Thymus (tissue), 11 donors: ENCODE measurements around the gene NGFR. TPM values are rescaled to one million over a fixed set of nuclear protein-coding genes. Genes with fewer than 3 reads are reported as not detected.
"Not testable (repeated sequence)": the region's sequence is repeated elsewhere in the genome, so short reads cannot be mapped to it uniquely, and the experiment has no call there.

Source experiments
- DNase-seq, 9 donors: peaks; one replicate each; pipeline ENCODE4 v3.0.0-alpha.2; 2013; ENCODE audit warnings: low spot score in 9 of 9, low read depth in 6 of 9, missing footprints in 1 of 9
- H3K27ac ChIP-seq, 2 donors: one replicate each; pipeline ENCODE4 v1.5.1; 2013; ENCODE audit warnings: control low read depth in 1 of 2, low read depth in 1 of 2, low read length in 1 of 2, mild to moderate bottlenecking in 1 of 2, moderate library complexity in 1 of 2
- H3K27me3 ChIP-seq, 2 donors: one replicate each; pipeline ENCODE4 v1.5.1; 2013; ENCODE audit warnings: low read length in 1 of 2; ENCODE audit not compliant: control insufficient read depth in 2 of 2, insufficient read depth in 1 of 2
- H3K36me3 ChIP-seq, 2 donors: one replicate each; pipeline ENCODE4 v1.5.1; 2013; ENCODE audit warnings: low read length in 1 of 2, mild to moderate bottlenecking in 1 of 2, moderate library complexity in 1 of 2; ENCODE audit not compliant: control insufficient read depth in 2 of 2, insufficient read depth in 2 of 2
- H3K4me1 ChIP-seq, 2 donors: one replicate each; pipeline ENCODE4 v1.5.1; 2013; ENCODE audit warnings: low read length in 2 of 2; ENCODE audit not compliant: control insufficient read depth in 2 of 2, insufficient read depth in 2 of 2
- H3K4me3 ChIP-seq, 2 donors: one replicate each; pipeline ENCODE4 v1.5.1; 2013; ENCODE audit warnings: low read length in 2 of 2, control low read depth in 1 of 2, mild to moderate bottlenecking in 1 of 2
- H3K9me3 ChIP-seq, 2 donors: one replicate each; pipeline ENCODE4 v1.5.1; 2013; ENCODE audit warnings: low read length in 1 of 2, mild to moderate bottlenecking in 1 of 2; ENCODE audit not compliant: control insufficient read depth in 2 of 2, insufficient read depth in 1 of 2
- WGBS: extraction: QIAGEN DNeasy Blood & Tissue Kit; methylation state at CpG from one replicate; pipeline ENCODE4 v1.1.7; 2013; 5-methylcytosine and 5-hydroxymethylcytosine counted together
- polyA plus RNA-seq: library from polyadenylated mRNA; stranded (reverse); fragments of 200-250 nt; gene quantifications from one replicate; pipeline ENCODE4 v1.2.3, GENCODE V29; 2013
- total RNA-seq: library from RNA; stranded (reverse); fragments of 120-200 nt; gene quantifications from one replicate; pipeline ENCODE4 v1.2.4, GENCODE V29; 2013
- donor health status: healthy.

The NGFR gene
- total and polyA plus RNA-seq, 2 donors, result 1.9 to 5.0 TPM

GRCh38 chr17:49545806-49546545 is 50.9 kb downstream of the NGFR start:
- peaks cover 0 to 13% of the 10 kb centered on the region in 2 donors for H3K9me3 ChIP-seq
- no peak for DNase-seq
- 96% methylated on average over 15 of the region's 15 CpGs for WGBS

DNA sequence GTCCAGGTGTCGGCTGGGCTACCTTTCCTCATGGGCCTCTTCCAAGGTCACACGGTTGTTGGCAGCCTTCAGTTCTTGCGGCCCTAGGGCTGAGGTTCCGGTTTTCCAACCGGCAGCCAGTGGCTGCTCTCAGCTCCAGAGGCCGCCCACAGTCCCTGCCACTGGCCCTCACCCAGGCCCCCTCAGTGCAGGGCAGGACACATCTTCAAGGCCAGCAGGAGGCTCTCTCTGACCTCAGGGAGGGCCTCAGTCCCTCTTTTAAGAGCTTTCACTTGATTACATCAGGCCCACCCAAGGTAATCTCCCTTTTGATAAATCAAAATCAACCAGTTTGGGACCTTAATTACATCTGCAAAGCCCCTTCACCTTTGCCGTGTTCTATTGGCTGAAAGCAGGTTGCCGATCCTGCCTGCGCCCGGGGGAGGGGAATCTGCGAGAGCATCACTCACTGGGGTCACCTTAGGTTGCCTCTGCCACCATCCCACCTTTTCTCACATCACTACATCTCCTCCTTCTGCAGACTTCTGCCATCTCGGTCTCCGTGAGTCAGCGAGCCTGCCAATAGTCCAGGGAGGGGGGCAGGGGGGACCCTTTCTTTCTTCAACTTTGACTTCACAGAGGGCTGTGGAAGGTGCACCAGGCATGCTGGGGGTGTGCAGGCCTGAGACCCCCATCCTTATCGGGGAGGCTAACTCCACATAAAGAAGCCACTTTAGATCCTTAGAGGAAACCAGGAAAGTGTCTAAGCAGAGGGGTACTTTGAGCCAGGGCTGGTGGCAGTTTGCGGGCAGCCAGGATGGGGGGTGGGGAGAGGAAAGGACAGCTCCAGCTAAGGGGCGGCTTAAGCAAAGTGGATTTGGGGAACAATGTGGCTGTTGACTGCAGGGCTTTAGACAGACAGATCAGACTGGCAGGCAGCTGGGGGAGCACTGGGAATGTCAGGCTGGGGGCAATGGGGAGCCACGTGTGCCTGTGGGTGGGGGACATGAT is 51.7 kb downstream of the NGFR start:
- Histone ChIP-seq H3K9me3 (peaks cover 0 to 13% of the 10 kb centered on the region in 2 donors), H3K27ac (no peak overlapping the region), H3K36me3 (no peaks in the 10 kb centered on the region), H3K4me1 (peaks cover 0 to 3% of the 10 kb centered on the region in 2 donors), H3K27me3 (peaks cover 0 to 14% of the 10 kb centered on the region in 2 donors), H3K4me3 (no peak overlapping the region)
- DNase-seq, result no peak
- 95% methylated on average over 18 of the region's 18 CpGs for WGBS

More at GRCh38 chr17:49545806-49546545, 50.9 kb downstream of the NGFR start:
- Histone ChIP-seq H3K4me1 (peaks cover 0 to 3% of the 10 kb centered on the region in 2 donors), H3K27ac (no peak overlapping the region), H3K27me3 (peaks cover 0 to 14% of the 10 kb centered on the region in 2 donors), H3K4me3 (no peak overlapping the region), H3K36me3 (no peaks in the 10 kb centered on the region)

GRCh38 chr17:49547566-49547965 is 52.5 kb downstream of the NGFR start:
- DNase-seq, result no peak
- H3K36me3 ChIP-seq, result no peaks in the 10 kb centered on the region
- WGBS, result 92% methylated on average over 9 of the region's 9 CpGs
- peaks cover 0 to 3% of the 10 kb centered on the region in 2 donors for H3K4me1 ChIP-seq
- H3K27me3 ChIP-seq, result peaks cover 0 to 14% of the 10 kb centered on the region in 2 donors
- H3K4me3 ChIP-seq, result no peak overlapping the region
- H3K9me3 ChIP-seq, result peaks cover 0 to 13% of the 10 kb centered on the region in 2 donors
- H3K27ac ChIP-seq, result no peak overlapping the region

DNA sequence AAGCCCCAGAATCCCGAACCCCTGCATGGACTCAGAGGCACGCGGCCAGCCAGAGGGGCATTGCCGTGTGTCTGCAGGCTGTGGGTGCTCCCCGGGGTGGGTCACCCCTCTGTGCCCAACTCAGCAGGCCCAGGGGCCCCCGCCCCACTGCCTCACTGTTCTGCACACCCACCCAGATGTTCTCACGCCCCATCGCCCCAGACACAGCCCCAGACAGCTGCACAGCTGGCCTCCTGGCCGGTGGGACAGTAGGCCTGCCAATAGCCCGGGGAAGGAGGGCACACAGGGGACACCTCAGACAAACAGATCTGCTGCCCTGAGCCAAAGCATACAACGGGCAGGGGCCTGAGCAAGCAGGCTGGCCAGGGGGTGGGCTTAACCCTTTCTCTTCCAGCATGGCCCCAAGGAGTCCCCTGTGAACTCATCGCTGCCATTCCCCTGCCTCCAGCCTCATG is 53.0 kb downstream of the NGFR start:
- WGBS, result 92% methylated on average over 12 of the region's 12 CpGs
- Histone ChIP-seq H3K4me1 (peaks cover 0 to 3% of the 10 kb centered on the region in 2 donors), H3K27me3 (peaks cover 0 to 14% of the 10 kb centered on the region in 2 donors), H3K4me3 (no peak overlapping the region), H3K27ac (no peak overlapping the region), H3K9me3 (peaks cover 0 to 13% of the 10 kb centered on the region in 2 donors), H3K36me3 (no peaks in the 10 kb centered on the region)
- no peak for DNase-seq

DNA sequence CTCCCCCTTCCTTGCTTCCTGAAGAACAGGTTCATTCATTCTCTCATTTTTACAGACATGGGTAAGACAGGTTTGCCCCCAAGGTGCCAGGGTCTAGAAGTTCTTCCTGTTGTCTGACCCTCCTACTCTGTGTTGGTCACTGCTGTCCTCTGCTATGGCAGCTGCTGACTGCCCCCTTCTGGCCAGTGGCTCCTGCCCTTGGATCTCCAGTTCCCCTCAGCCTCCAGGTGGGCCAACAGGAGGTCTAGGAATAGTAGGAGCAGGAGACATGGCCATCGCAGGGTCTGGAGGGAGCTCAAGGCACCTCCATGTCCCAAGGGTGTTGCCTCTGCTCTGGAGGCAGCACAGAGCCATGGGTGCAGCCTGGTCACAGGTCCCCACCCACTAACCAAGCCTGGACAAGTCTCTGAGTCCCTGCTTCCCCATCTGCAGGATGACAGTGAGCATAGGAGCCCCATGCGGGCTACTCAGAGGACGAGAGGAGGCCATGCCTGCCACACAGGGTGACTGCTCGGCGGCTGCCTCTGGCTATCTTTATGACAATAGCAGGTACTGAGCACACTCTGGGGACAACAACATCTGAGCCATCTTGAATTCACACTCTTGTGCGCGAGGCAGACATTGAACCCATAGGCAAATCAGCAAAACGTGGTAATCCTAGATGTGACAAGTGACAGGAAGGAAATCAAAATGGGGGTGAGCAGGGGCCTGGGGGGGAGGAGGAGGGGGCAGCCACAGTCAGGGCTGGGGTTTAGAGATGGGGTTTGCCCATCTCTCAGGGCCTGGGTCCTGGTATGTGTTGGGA is 53.6 kb downstream of the NGFR start:
- Histone ChIP-seq H3K27me3 (peaks cover 0 to 14% of the 10 kb centered on the region in 2 donors), H3K36me3 (no peaks in the 10 kb centered on the region), H3K9me3 (peaks cover 0 to 15% of the 10 kb centered on the region in 2 donors), H3K4me3 (no peak overlapping the region), H3K27ac (no peak overlapping the region), H3K4me1 (peaks cover 0 to 3% of the 10 kb centered on the region in 2 donors)
- 84% methylated on average over 8 of the region's 8 CpGs for WGBS
- DNase-seq, result no peak

- H3K9me3 ChIP-seq, result peaks cover 0 to 11% of the 10 kb centered on the region in 2 donors
- WGBS, result 97% methylated on average over 6 of the region's 6 CpGs
- no peak overlapping the region for H3K27ac ChIP-seq
- peaks cover 0 to 13% of the 10 kb centered on the region in 2 donors for H3K27me3 ChIP-seq
- no peak for DNase-seq
- H3K4me1 ChIP-seq, result peaks cover 0 to 3% of the 10 kb centered on the region in 2 donors
- H3K4me3 ChIP-seq, result no peak overlapping the region
- H3K36me3 ChIP-seq, result no peaks in the 10 kb centered on the region
Observed at GRCh38 chr17:49549311-49549605, 54.2 kb downstream of the NGFR start.

DNA sequence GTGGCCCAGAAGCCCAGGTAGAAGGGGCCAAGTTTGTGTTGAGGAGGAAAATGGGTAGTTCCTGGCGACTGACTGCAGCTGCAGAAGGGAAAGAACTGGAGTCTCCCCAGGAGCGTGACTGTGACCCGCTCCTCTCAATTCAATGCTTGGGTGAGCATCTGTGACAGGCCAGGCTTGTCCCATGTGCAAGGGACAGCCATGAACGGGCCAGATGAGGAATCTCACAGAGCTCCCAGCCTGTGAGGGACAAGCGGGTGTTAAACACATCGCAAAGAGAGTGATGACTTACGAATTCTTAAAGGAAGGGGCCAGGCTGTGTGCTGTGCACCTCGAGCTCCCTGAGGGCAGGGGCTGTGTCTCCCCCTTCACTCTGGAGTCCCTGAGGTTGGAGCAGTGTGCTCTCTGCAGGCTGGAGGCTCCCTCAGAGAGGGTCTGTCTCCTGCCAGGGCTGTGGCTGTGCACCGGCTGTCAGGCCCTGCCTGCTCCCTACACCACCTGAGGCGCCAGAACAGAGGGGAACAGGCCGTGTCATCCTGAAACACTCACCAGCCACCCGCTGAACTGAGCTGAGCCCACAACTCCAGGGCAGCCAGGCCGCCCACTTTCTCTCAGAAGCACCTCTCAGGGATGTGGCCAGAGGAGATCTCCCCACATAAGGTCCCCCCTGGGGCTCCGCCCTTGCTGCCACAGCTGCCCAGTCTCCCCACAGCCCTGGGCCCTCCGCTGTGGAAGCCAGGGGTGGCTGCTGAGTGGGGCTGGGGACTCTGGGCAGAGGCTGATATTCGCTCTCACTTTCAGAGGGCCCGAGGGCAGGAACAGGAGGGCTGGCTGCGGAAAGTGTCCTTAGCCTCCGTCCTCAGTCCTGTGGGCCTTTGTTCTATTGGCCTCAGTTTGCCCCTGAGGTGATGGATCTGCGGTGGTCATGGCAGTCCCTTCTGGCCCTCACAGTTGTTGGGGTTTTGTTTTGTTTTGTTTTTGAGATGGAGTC is 54.9 kb downstream of the NGFR start:
- H3K27ac ChIP-seq, result no peak overlapping the region
- DNase-seq, result no peak
- WGBS, result 96% methylated on average over 20 of the region's 20 CpGs

DNA sequence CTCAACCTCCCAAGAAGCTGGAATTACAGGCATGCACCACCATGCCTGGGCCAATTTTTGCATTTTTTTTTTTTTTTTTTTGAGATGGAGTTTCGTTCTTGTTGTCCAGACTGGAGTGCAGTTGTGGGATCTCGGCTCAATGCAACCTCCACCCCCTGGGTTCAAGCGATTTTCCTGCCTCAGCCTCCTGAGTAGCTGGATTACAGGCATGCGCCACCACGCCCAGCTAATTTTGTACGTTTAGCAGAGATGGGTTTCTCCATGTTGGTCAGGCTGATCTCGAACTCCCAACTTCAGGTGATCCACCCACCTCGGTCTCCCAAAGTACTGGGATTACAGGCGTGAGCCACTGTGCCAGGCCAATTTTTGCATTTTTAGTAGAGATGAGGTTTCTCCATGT is 55.7 kb downstream of the NGFR start:
- H3K9me3 ChIP-seq, H3K27ac ChIP-seq, H3K27me3 ChIP-seq, H3K4me3 ChIP-seq, H3K4me1 ChIP-seq, DNase-seq, H3K36me3 ChIP-seq: not testable (repeated sequence)
- 98% methylated on average over 9 of the region's 9 CpGs for WGBS

More for the DNA sequence above, 54.9 kb downstream of the NGFR start:
- H3K4me1 ChIP-seq, result peaks cover 0 to 3% of the 10 kb centered on the region in 2 donors
- no peak overlapping the region for H3K4me3 ChIP-seq
- H3K27me3 ChIP-seq, result peaks cover 0 to 8% of the 10 kb centered on the region in 2 donors
- no peaks in the 10 kb centered on the region for H3K36me3 ChIP-seq
- H3K9me3 ChIP-seq, result peaks cover 0 to 6% of the 10 kb centered on the region in 2 donors
